Activated CD4-positive, alpha-beta T cell treated with anti-CD3 and anti-CD28 coated beads for 36 hours (primary cell): Measurements from ENCODE around the gene DNM3. TPM values are rescaled to one million over a fixed set of nuclear protein-coding genes. Genes with fewer than 3 reads are reported as not detected.
A peak's percentile ranks its signal among the peaks of the same experiment; 100 is the strongest.

Experiments used
- ATAC-seq: fragments of 200-7000 bp; cut with Tn5 transposase; one replicate; pipeline ENCODE4 v1.10.0; 2021; ENCODE audit warnings: mild to moderate bottlenecking, moderate library complexity
- CTCF ChIA-PET: fragments of 350-600 bp; sonication (Branson Sonifier 250); formaldehyde crosslinking; loops from one replicate; lab custom pipeline; 2021; ENCODE audit warnings: antibody characterized with exemption; lab: Charles Lee
- POLR2A ChIA-PET: fragments of 350-600 bp; sonication (Branson Sonifier 250); formaldehyde crosslinking; loops from one replicate; lab custom pipeline; 2021; ENCODE audit warnings: antibody characterized with exemption, inconsistent platforms; lab: Charles Lee
- DNase-seq: peaks from one replicate; pipeline ENCODE4 v3.0.0-alpha.2; 2020
- H3K27ac Mint-ChIP-seq: one replicate; pipeline ENCODE4 v1.8.0; 2021; ENCODE audit warnings: mixed read lengths
- H3K27me3 Mint-ChIP-seq: one replicate; pipeline ENCODE4 v1.8.0; 2021; ENCODE audit warnings: mixed read lengths
- H3K36me3 Mint-ChIP-seq: one replicate; pipeline ENCODE4 v1.8.0; 2021; ENCODE audit warnings: low read depth, mixed read lengths
- H3K4me1 Mint-ChIP-seq: one replicate; pipeline ENCODE4 v1.8.0; 2021; ENCODE audit warnings: mixed read lengths
- H3K4me3 Mint-ChIP-seq: one replicate; pipeline ENCODE4 v1.8.0; 2021; ENCODE audit warnings: mild to moderate bottlenecking, moderate library complexity, mixed read lengths
- H3K9me3 Mint-ChIP-seq: one replicate; pipeline ENCODE4 v1.8.0; 2021; ENCODE audit warnings: low read depth, mixed read lengths
- intact Hi-C, 2 experiments: fragments of 100-400 bp; cut with DNase I in 1 of 2; cut with micrococcal nuclease in 1 of 2; formaldehyde crosslinking; loops; one replicate each; pipeline versions ENCODE4 v1.14.2 to v1.15.1; 2022 to 2024; cut with DNase I, micrococcal nuclease
- total RNA-seq, 2 experiments: library from RNA; stranded (reverse); gene quantifications; one replicate each; pipeline ENCODE4 v1.2.3, GENCODE V29; 2021

The DNM3 gene
- total RNA-seq, 2 experiments from 2014 or later, result 1.1 to 1.4 TPM

DNA sequence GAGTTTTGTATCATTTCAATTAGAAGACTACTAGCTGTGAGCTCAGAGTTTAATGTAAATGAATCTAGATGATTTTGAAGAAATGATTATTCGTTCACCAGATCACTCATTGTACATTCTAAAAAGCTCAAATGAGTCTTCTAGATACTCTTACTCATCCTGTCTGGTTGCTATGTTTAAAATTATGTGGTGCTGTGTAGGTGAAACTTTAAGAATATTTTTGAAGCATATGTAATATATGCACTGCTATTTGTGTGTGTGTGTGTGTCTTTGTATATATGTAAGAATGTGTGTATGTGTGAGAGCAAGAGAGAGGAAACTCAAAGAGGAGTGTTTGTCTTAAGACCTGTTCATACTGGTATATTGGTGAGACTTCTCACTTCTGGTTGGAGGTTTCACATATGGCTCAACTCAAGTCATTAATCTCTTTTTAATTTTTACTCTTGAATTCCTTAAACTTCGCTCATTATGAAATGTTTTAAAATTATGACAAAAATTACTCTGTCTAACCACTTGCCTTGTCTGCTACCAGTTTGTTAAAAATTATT lies 570.6 kb downstream of the DNM3 start:
- H3K27me3 Mint-ChIP-seq, result no peaks in the 10 kb centered on the region
- POLR2A ChIA-PET, result interaction anchor here (0.7 to 0.9 kb wide), 2 partner anchors 53 to 74 kb away, joined by 4 read pairs; no protein-coding TSS in a partner anchor
- ATAC-seq (peak; percentile 92), DNase-seq (no peak)
- CTCF ChIA-PET, result interaction anchor here (0.7 to 2.5 kb wide), 8 partner anchors 8 to 231 kb away, joined by 3 to 11 read pairs (median 4); no protein-coding TSS in a partner anchor
- no peaks in the 10 kb centered on the region for H3K36me3 Mint-ChIP-seq
- peaks cover 10% of the 10 kb centered on the region for H3K4me1 Mint-ChIP-seq
- H3K9me3 Mint-ChIP-seq, result no peaks in the 10 kb centered on the region
- intact Hi-C loops, result no loop called here
- no peak overlapping the region for H3K27ac Mint-ChIP-seq
- H3K4me3 Mint-ChIP-seq, result no peak overlapping the region

DNA sequence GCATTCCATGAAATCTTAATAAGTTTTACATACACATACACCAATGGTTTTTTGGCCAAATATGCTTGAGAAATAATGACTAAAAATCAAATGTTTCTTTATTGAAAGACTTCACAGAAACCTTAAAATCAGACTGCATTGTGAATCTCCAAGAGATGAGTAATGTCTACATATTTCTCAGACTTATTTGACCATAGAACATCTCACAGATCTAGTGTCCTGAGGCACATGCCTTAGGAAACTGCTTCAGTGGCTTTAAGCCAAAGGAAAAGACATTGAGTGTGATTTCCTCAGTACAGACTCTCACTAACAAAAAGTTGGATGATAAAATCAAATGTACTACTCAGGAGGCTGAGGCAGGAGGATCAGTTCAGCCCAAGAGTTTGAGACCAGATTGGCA lies 573.0 kb downstream of the DNM3 start:
- POLR2A ChIA-PET, result no interaction called here
- H3K4me1 Mint-ChIP-seq, result peaks cover 12% of the 10 kb centered on the region
- no peaks in the 10 kb centered on the region for H3K36me3 Mint-ChIP-seq
- DNase-seq, result no peak
- no peak overlapping the region for H3K4me3 Mint-ChIP-seq
- H3K9me3 Mint-ChIP-seq, result no peaks in the 10 kb centered on the region
- H3K27ac Mint-ChIP-seq, result no peak overlapping the region
- ATAC-seq, result no peak
- intact Hi-C loops, result no loop called here
- H3K27me3 Mint-ChIP-seq, result no peaks in the 10 kb centered on the region
- CTCF ChIA-PET, result no interaction called here

DNA sequence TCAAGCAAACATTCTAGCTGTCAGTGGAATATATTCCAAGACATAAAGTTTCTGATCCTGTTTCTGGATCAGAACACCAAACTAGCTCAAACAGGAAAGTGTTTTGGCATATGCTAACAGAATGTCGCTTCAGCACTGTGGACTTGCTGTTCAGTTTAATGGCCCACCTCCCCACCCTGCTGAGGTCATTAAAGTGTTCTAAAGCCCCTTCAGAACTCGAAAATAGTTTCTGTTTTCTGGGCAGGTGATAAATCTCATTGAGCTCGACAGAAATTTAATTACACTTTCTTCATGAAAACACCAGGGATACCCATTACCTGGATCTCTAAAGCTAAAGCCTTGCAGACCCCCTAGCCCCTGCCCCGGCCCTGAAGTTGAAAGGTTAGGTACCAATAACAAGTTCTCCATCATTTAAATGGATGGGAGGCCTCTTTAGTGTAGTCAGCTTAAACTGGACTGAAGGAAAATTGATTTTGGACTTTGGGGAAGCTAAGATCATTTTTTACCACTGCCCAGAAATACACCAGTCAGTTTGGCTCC lies 575.3 kb downstream of the DNM3 start:
- no peak for ATAC-seq
- CTCF ChIA-PET, result interaction anchor here (0.5 to 3.5 kb wide), 9 partner anchors 10 to 1762 kb away, joined by 3 to 18 read pairs (median 3); partner anchors contain the start of gene PIGC
- POLR2A ChIA-PET, result no interaction called here

GRCh38 chr1:172417557-172417956 lies 576.3 kb downstream of the DNM3 start:
- Mint-ChIP-seq H3K9me3 (no peaks in the 10 kb centered on the region), H3K27me3 (no peaks in the 10 kb centered on the region), H3K36me3 (no peaks in the 10 kb centered on the region), H3K4me1 (peaks cover 11% of the 10 kb centered on the region), H3K27ac (no peak overlapping the region), H3K4me3 (no peak overlapping the region)
- intact Hi-C loops, result no loop called here
- DNase-seq (no peak), ATAC-seq (no peak)
- CTCF ChIA-PET, result interaction anchor here (0.6 to 3.5 kb wide), 9 partner anchors 10 to 1689 kb away, joined by 3 to 18 read pairs (median 6); partner anchors contain the start of gene PIGC
- POLR2A ChIA-PET, result no interaction called here

More for the DNA sequence above, 575.3 kb downstream of the DNM3 start:
- Mint-ChIP-seq H3K27ac (no peak overlapping the region), H3K4me1 (peaks cover 17% of the 10 kb centered on the region), H3K27me3 (no peaks in the 10 kb centered on the region), H3K9me3 (no peaks in the 10 kb centered on the region), H3K36me3 (no peaks in the 10 kb centered on the region), H3K4me3 (no peak overlapping the region)
- DNase-seq, result no peak
- intact Hi-C loops, result no loop called here

DNA sequence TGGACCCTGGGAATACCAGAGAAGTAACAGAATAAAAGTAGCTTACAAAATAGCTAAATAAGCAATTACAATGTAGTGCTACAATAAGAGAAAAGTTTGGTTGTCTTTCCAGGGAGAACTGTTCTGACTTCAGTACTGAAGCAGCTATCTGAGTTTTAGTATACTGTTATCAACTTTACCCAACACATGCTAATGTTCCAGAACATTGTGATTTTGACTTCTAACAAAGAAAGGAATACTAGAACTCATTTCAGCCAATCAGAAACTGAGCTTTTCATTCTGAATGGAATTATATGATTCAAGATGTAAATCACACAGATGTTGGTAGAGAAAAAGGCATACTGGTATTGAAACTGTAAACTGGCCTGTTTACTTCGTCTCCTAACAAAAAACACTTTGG lies 579.1 kb downstream of the DNM3 start, which contains the start of gene C1orf105:
C1orf105 (plus strand) TSS at position 301 of the 400 bp plus-strand sequence. CDS start 201 bp downstream, outside the sequence.
- intact Hi-C loops, result loop anchor here (10.0 kb wide), 2 partner anchors 616 to 776 kb away; no protein-coding TSS in a partner anchor
- H3K4me3 Mint-ChIP-seq, result no peak within 1 kb of the TSS
- CTCF ChIA-PET, result interaction anchor here (0.6 to 1.3 kb wide), 7 partner anchors 8 to 433 kb away, joined by 3 to 5 read pairs (median 3); partner anchors contain the start of gene PIGC
- DNase-seq (no peak), ATAC-seq (no peak)
- peaks cover 11% of the 10 kb centered on the region for H3K4me1 Mint-ChIP-seq
- no peaks in the 10 kb centered on the region for H3K36me3 Mint-ChIP-seq
- H3K27me3 Mint-ChIP-seq, result no peaks in the 10 kb centered on the region
- no peak within 1 kb of the TSS for H3K27ac Mint-ChIP-seq
- POLR2A ChIA-PET, result no interaction called here
- no peaks in the 10 kb centered on the region for H3K9me3 Mint-ChIP-seq

DNA sequence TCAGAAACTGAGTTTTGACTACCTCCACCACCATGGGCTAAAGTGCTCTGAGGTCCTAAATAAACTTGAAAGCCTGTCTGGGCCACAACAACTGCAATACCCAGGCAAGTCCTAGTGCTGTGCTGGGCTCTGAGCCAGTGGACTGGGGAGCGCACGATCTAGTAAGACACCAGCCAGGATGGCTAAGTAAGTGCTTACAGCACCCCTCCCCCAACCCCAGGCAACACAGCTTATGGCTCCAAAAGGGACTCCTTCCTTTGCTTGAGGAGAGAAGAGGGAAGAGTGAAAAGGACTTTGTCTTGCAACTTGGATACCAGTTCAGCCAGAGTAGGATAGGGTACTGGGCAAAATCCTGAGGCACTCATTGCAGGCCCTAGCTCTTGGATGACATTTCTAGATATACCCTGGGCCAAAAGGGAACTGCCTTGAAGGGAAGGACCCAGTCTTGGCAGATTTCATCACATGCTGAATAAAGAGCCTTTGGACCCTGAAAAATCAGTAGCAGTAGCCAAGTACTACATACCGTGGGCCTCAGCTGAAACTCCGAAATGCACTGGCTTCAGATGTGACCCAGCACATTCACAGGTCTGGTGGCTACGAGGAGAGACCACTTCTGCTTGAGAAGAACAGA lies 580.8 kb downstream of the DNM3 start:
- Mint-ChIP-seq H3K36me3 (no peaks in the 10 kb centered on the region), H3K4me3 (no peak overlapping the region), H3K4me1 (peaks cover 11% of the 10 kb centered on the region), H3K9me3 (no peaks in the 10 kb centered on the region), H3K27ac (no peak overlapping the region), H3K27me3 (no peaks in the 10 kb centered on the region)
- no peak for DNase-seq
- ChIA-PET CTCF (interaction anchor here (0.5 to 1.7 kb wide), 5 partner anchors 14 to 387 kb away, joined by 3 to 7 read pairs (median 3); partner anchors contain the start of gene PIGC), POLR2A (no interaction called here)
- intact Hi-C loops, result loop anchor here (10.0 kb wide), 2 partner anchors 617 to 777 kb away; no protein-coding TSS in a partner anchor
- no peak for ATAC-seq

- no peaks in the 10 kb centered on the region for H3K36me3 Mint-ChIP-seq
- H3K4me3 Mint-ChIP-seq, result no peak overlapping the region
- CTCF ChIA-PET, result no interaction called here
- no peak for DNase-seq
- intact Hi-C loops, result loop anchor here (10.0 kb wide), 2 partner anchors 619 to 779 kb away; no protein-coding TSS in a partner anchor
- no peak overlapping the region for H3K27ac Mint-ChIP-seq
- H3K27me3 Mint-ChIP-seq, result no peaks in the 10 kb centered on the region
- ATAC-seq, result no peak
- H3K9me3 Mint-ChIP-seq, result no peaks in the 10 kb centered on the region
- H3K4me1 Mint-ChIP-seq, result peaks cover 11% of the 10 kb centered on the region
- POLR2A ChIA-PET, result no interaction called here
Measured at GRCh38 chr1:172423336-172423735, 582.0 kb downstream of the DNM3 start.

DNA sequence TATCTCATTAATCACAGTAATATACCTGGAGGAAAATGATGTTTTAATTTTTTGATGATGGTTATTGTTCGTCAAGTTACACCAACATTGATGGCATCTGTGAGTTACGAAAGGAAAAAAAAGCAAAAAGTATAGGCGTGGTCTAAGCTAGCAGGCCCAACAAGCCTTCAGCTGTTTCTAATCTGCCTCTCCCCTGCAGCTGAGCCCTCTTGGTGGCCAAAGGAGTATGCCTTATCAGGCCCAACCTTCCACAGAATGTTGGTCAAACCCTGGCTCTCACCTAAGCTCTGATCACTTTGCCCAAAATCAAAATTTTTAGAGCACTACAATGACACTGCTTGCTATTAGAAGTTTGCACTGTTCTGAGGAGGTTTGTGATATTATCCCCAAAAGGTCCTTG lies 584.0 kb downstream of the DNM3 start:
- H3K4me1 Mint-ChIP-seq, result peaks cover 9% of the 10 kb centered on the region
- CTCF ChIA-PET, result interaction anchor here (0.7 to 3.0 kb wide), 4 partner anchors 18 to 335 kb away, joined by 3 to 11 read pairs (median 4); partner anchors contain the start of gene PIGC
- H3K27ac Mint-ChIP-seq, result no peak overlapping the region
- no peak overlapping the region for H3K4me3 Mint-ChIP-seq
- intact Hi-C loops, result loop anchor here (10.0 kb wide), 2 partner anchors 621 to 781 kb away; no protein-coding TSS in a partner anchor
- no peaks in the 10 kb centered on the region for H3K36me3 Mint-ChIP-seq
- H3K9me3 Mint-ChIP-seq, result no peaks in the 10 kb centered on the region
- DNase-seq (no peak), ATAC-seq (no peak)
- POLR2A ChIA-PET, result no interaction called here
- no peaks in the 10 kb centered on the region for H3K27me3 Mint-ChIP-seq

GRCh38 chr1:172427191-172427590 lies 585.9 kb downstream of the DNM3 start:
- peak; percentile 30 for ATAC-seq
- no peak overlapping the region for H3K4me3 Mint-ChIP-seq
- peaks cover 15% of the 10 kb centered on the region for H3K4me1 Mint-ChIP-seq
- DNase-seq, result no peak
- no peaks in the 10 kb centered on the region for H3K36me3 Mint-ChIP-seq
- no peaks in the 10 kb centered on the region for H3K9me3 Mint-ChIP-seq
- no peaks in the 10 kb centered on the region for H3K27me3 Mint-ChIP-seq
- POLR2A ChIA-PET, result interaction anchor here (0.7 kb wide), 1 partner anchor 69 kb away, joined by 3 read pairs; no protein-coding TSS in a partner anchor
- intact Hi-C loops, result loop anchor here (10.0 kb wide), 2 partner anchors 622 to 782 kb away; no protein-coding TSS in a partner anchor
- no peak overlapping the region for H3K27ac Mint-ChIP-seq
- CTCF ChIA-PET, result interaction anchor here (0.6 to 3.0 kb wide), 6 partner anchors 10 to 425 kb away, joined by 3 to 11 read pairs (median 5); no protein-coding TSS in a partner anchor

DNA sequence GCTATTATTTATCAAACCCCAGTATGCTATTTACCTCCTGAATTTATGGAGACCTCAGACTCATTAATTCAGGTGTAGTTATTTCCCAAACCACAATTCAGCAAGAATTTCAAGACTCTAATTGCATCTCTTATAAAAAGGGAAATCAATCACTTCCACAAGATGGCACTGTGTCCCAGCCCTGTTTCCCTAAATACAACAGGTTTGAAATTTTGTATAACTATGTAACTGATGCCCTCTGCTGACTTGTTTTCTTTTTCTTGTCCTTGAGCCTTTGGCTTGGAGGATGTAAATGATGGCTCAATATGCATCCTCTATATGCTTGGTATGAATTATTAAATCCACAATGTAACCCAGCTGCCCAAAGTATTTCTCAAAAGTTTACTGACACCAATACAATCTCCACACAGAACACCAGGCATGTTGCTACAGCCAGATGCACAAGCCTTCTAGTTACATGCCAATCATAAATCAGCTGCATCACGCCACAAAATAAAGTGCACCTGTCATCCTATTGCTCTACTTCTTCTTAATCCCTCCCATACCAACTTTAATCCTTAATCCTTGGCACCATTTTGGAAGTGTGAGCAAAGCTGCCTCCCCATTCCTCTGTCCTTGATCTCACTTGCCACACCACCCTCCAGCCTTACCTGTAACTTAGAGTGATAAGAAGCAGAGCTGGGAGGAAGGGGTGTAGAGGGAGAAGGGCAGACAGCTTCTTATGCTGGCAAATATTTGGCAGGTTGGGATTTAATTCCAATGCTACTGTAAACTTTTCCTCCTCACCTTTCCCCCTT lies 588.2 kb downstream of the DNM3 start:
- POLR2A ChIA-PET, result no interaction called here
- ATAC-seq, result peak; percentile 71
- no peaks in the 10 kb centered on the region for H3K27me3 Mint-ChIP-seq

More for the DNA sequence above, 588.2 kb downstream of the DNM3 start:
- Mint-ChIP-seq H3K9me3 (peaks cover 2% of the 10 kb centered on the region), H3K4me1 (peaks cover 30% of the 10 kb centered on the region), H3K4me3 (no peak overlapping the region), H3K36me3 (no peaks in the 10 kb centered on the region), H3K27ac (no peak overlapping the region)
- DNase-seq, result peak; percentile 66
- CTCF ChIA-PET, result interaction anchor here (0.7 to 7.4 kb wide), 16 partner anchors 9 to 444 kb away, joined by 3 to 63 read pairs (median 3); partner anchors contain the start of genes C1orf105 and PIGC
- intact Hi-C loops, result loop anchor here (1.0 to 10.0 kb wide), 6 partner anchors 15 to 785 kb away; partner anchors contain the start of gene PIGC (in 2 of the 2)
